A673 (cell line): ENCODE data around the gene ZNF668.

Experiments
- CTCF ChIP-seq: fragments of 300-800, 200-600 bp; sonication (generic); conservative IDR thresholded peaks from 2 replicates; pipeline ENCODE4 v1.5.1; 2017; ENCODE audit warnings: low read depth, mild to moderate bottlenecking, antibody characterized with exemption, low read length, moderate library complexity, mixed read lengths
- EZH2 ChIP-seq: fragments of 200-600 bp; sonication (generic); IDR thresholded peaks from 2 replicates; pipeline ENCODE4 v1.6.1; 2017; ENCODE audit warnings: borderline replicate concordance, low read depth, mild to moderate bottlenecking, mixed read lengths, antibody characterized with exemption, low read length; ENCODE audit not compliant: poor library complexity, severe bottlenecking

- TF ChIP-seq CTCF (no peak), EZH2 (no peak)
Measured at GRCh38 chr16:31083081-31083480, 9.0 kb upstream of the ZNF668 start.
